Measurements from ENCODE around the gene JUNB.

Gene JUNB

GRCh38 chr19:12791345-12792050 is at the start of gene JUNB:
Gene JUNB, plus strand, starts transcription at chr19:12791486. Its CDS starts 286 bp downstream, at chr19:12791772.
- DNase-seq, result peak; percentile 88 to 89

- DNase-seq, result no peak
Measured at GRCh38 chr19:12745166-12745897, 46.0 kb upstream of the JUNB start.

- no peak for DNase-seq
Measured at GRCh38 chr19:12748489-12748888, 42.8 kb upstream of the JUNB start.

GRCh38 chr19:12749938-12750521 is 41.3 kb upstream of the JUNB start:
- no peak for DNase-seq

GRCh38 chr19:12750851-12751250 is 40.4 kb upstream of the JUNB start:
- no peak for DNase-seq

- no peak for DNase-seq
Measured at GRCh38 chr19:12751635-12752034, 39.7 kb upstream of the JUNB start, which contains the start of gene BEST2. Gene BEST2, plus strand, starts transcription at chr19:12751791. Its CDS starts 802 bp downstream, at chr19:12752593.

- no peak for DNase-seq
Measured at GRCh38 chr19:12752056-12752781, 39.1 kb upstream of the JUNB start.

GRCh38 chr19:12754465-12755196 is 36.7 kb upstream of the JUNB start:
- DNase-seq, result no peak

GRCh38 chr19:12756150-12756883 is 35.0 kb upstream of the JUNB start:
- DNase-seq, result no peak

- peak in 1 of 2 experiments; percentile 45 for DNase-seq
Measured at GRCh38 chr19:12757544-12758274, 33.6 kb upstream of the JUNB start.

- DNase-seq, result no peak
Measured at GRCh38 chr19:12759686-12760085, 31.6 kb upstream of the JUNB start.

- DNase-seq, result no peak
Measured at GRCh38 chr19:12763100-12763499, 28.2 kb upstream of the JUNB start.

GRCh38 chr19:12764698-12765097 is 26.6 kb upstream of the JUNB start:
- no peak for DNase-seq

- DNase-seq, result peak; percentile 61 to 90
Measured at GRCh38 chr19:12766051-12766521, 25.2 kb upstream of the JUNB start.

- DNase-seq, result no peak
Measured at GRCh38 chr19:12767150-12767549, 24.1 kb upstream of the JUNB start.

- no peak for DNase-seq
Measured at GRCh38 chr19:12767666-12768065, 23.6 kb upstream of the JUNB start.

GRCh38 chr19:12769689-12770088 is 21.6 kb upstream of the JUNB start:
- DNase-seq, result no peak

GRCh38 chr19:12770922-12771321 is 20.4 kb upstream of the JUNB start:
- DNase-seq, result no peak

GRCh38 chr19:12772323-12772722 is 19.0 kb upstream of the JUNB start:
- DNase-seq, result no peak

GRCh38 chr19:12773571-12773970 is 17.7 kb upstream of the JUNB start:
- peak; percentile 21 to 29 for DNase-seq

Measured in SW 1271 (cell line).